Kidney (tissue), 14 donors: ENCODE results near the gene SHF. TPM values are rescaled to one million over a fixed set of nuclear protein-coding genes. Genes with fewer than 3 reads are reported as not detected.
A peak's percentile ranks its signal among the peaks of the same experiment; 100 is the strongest.

Experiments used
- DNase-seq, 5 donors: peaks; one replicate each; pipeline ENCODE4 v3.0.0-alpha.2; 2013 to 2020
- FAIRE-seq: peaks from 2 replicates; lab custom pipeline; 2012; peaks lifted over from hg19 to GRCh38; lab: Jason Lieb, UNC
- H3K27ac ChIP-seq, 2 donors: one replicate each; pipeline ENCODE4 v1.7.0; 2013; ENCODE audit warnings: low read depth in 2 of 2, low read length in 2 of 2, inconsistent platforms in 1 of 2
- H3K27me3 ChIP-seq: one replicate; pipeline ENCODE4 v1.7.1; 2013; ENCODE audit warnings: low read length, inconsistent platforms; ENCODE audit not compliant: control insufficient read depth, insufficient read depth
- H3K36me3 ChIP-seq, 3 donors: one replicate each; pipeline versions ENCODE4 v1.7.0 to v1.7.1; 2013; ENCODE audit warnings: low read length in 3 of 3, control low read depth in 1 of 3, inconsistent platforms in 1 of 3; ENCODE audit not compliant: insufficient read depth in 3 of 3, control insufficient read depth in 2 of 3
- H3K4me1 ChIP-seq, 3 donors: one replicate each; pipeline versions ENCODE4 v1.7.0 to v1.7.1; 2013; ENCODE audit warnings: low read length in 3 of 3, inconsistent platforms in 1 of 3, low read depth in 1 of 3; ENCODE audit not compliant: control insufficient read depth in 2 of 3, insufficient read depth in 2 of 3
- H3K4me3 ChIP-seq, 3 donors: one replicate each; pipeline versions ENCODE4 v1.7.0 to v1.8.1; 2013; ENCODE audit warnings: low read length in 3 of 3, control low read depth in 1 of 3, inconsistent platforms in 1 of 3
- H3K9ac ChIP-seq, 3 donors: one replicate each; pipeline versions ENCODE4 v1.7.0 to v1.7.1; 2013; ENCODE audit warnings: low read length in 3 of 3, control low read depth in 1 of 3, inconsistent platforms in 1 of 3
- H3K9me3 ChIP-seq, 3 donors: one replicate each; pipeline versions ENCODE4 v1.7.0 to v1.7.1; 2013; ENCODE audit warnings: low read length in 3 of 3, control low read depth in 1 of 3, inconsistent platforms in 1 of 3; ENCODE audit not compliant: control insufficient read depth in 2 of 3, insufficient read depth in 1 of 3
- intact Hi-C: fragments of 100-400 bp; cut with DNase I; formaldehyde crosslinking; loops from one replicate; pipeline ENCODE4 v1.11.1; 2022
- polyA plus RNA-seq: library from polyadenylated mRNA; stranded (reverse); fragments of 350-450 nt; fragmentation: Illumina TruSeq; extraction: RNeasy Lipid Tissue Mini Kit (QIAGEN cat#74804); gene quantifications from one replicate; pipeline ENCODE4 v1.2.3, GENCODE V29; 2014; ENCODE audit warnings: low read depth, low replicate concordance; ENCODE audit not compliant: insufficient read depth
- total RNA-seq: library from RNA; stranded (reverse); fragmentation: NEBNext Ultra II Directional; extraction: Animal tissue kit (Norgen Biotek cat#: 25700); gene quantifications from one replicate; pipeline ENCODE4 v1.2.1, GENCODE V29; 2021
- TF ChIP-seq, protein P1 (sequence below): IDR thresholded peaks from 3 replicates; pipeline ENCODE4 v1.5.1; 2012; ENCODE audit warnings: mild to moderate bottlenecking, moderate library complexity, borderline replicate concordance; ENCODE audit not compliant: insufficient read depth; ENCODE audit errors: extremely low read depth
- donor health status: control.
- donor health status: control.
- donor health status: control.
- donor health status: control.
- donor health status: control.
- donor health status: DM: yes; HTN: yes; CAD: no.
- donor health status: Normal renal cell carcinoma (clear cell type).

Gene SHF
- total and polyA plus RNA-seq, 2 donors from 2014 or later: 5.2 to 7.7 TPM

DNA sequence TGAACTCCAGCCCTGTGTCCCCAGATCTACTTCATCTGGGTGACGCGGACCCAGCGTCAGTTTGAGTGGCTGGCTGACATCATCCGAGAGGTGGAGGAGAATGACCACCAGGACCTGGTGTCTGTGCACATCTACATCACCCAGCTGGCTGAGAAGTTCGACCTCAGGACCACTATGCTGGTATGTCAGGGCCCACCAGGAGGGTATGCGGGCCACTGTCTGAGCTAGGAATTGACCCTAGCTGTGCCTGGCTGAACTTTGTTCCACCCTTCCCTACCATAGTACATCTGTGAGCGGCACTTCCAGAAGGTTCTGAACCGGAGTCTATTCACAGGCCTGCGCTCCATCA is 24.3 kb downstream of the SHF start:
- DNase-seq: peak in 1 of 5 donors; percentile 38
- TF ChIP-seq, protein P1, sequence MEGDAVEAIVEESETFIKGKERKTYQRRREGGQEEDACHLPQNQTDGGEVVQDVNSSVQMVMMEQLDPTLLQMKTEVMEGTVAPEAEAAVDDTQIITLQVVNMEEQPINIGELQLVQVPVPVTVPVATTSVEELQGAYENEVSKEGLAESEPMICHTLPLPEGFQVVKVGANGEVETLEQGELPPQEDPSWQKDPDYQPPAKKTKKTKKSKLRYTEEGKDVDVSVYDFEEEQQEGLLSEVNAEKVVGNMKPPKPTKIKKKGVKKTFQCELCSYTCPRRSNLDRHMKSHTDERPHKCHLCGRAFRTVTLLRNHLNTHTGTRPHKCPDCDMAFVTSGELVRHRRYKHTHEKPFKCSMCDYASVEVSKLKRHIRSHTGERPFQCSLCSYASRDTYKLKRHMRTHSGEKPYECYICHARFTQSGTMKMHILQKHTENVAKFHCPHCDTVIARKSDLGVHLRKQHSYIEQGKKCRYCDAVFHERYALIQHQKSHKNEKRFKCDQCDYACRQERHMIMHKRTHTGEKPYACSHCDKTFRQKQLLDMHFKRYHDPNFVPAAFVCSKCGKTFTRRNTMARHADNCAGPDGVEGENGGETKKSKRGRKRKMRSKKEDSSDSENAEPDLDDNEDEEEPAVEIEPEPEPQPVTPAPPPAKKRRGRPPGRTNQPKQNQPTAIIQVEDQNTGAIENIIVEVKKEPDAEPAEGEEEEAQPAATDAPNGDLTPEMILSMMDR: no peak
- H3K4me3 ChIP-seq: no peak overlapping the region
- H3K9me3 ChIP-seq: no peaks in the 10 kb centered on the region
- H3K36me3 ChIP-seq: no peaks in the 10 kb centered on the region
- H3K27me3 ChIP-seq: no peaks in the 10 kb centered on the region
- intact Hi-C loops: no loop called here
- peaks cover 0 to 8% (median 0%) of the 10 kb centered on the region in 3 donors for H3K4me1 ChIP-seq
- no peak overlapping the region for H3K27ac ChIP-seq
- FAIRE-seq: no peak
- H3K9ac ChIP-seq: no peak overlapping the region

DNA sequence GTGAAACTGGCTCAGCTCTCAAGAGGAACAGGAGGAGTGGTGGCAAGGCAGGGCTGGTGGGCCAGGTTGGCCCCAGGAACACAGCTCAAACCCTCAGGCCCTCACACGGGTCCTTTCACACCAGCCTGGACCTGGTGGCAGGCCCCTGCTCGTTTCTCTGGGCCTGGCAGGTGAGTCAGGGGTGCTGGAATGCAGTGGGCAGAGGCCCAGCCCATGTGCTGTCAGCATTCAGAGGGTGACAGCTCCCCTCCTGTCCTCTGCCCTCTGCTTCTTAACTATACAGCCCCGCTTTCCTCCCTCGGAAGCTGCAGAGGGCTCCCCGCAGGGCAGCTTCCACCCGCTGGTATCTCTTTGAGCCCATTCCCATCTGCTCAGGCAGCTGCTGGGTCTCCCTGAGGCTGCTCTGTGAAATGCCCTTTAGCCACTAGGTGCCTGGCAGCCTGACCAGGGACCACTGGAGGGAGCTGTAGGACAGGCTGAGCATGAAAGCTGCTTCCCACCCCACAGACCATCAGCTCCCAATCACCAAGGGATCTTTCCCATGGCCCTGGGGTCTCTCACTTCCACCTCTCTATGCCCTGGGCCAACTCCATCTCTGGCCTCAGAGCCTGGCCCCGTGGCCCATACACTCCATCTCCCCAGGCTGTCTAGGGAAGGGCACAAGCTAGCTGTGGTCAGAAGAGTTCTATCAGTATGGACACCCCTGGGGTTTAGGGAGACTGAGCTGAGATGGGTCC is 24.8 kb downstream of the SHF start:
- H3K4me3 ChIP-seq: no peak overlapping the region
- intact Hi-C loops: no loop called here
- H3K4me1 ChIP-seq: peaks cover 0 to 8% (median 0%) of the 10 kb centered on the region in 3 donors
- H3K9ac ChIP-seq: no peak overlapping the region
- TF ChIP-seq, protein P1: peak; percentile 94
- H3K36me3 ChIP-seq: no peaks in the 10 kb centered on the region
- no peak for FAIRE-seq
- DNase-seq: peak; percentile 84 to 91 (median 86)
- no peaks in the 10 kb centered on the region for H3K27me3 ChIP-seq
- no peaks in the 10 kb centered on the region for H3K9me3 ChIP-seq
- H3K27ac ChIP-seq: no peak overlapping the region

DNA sequence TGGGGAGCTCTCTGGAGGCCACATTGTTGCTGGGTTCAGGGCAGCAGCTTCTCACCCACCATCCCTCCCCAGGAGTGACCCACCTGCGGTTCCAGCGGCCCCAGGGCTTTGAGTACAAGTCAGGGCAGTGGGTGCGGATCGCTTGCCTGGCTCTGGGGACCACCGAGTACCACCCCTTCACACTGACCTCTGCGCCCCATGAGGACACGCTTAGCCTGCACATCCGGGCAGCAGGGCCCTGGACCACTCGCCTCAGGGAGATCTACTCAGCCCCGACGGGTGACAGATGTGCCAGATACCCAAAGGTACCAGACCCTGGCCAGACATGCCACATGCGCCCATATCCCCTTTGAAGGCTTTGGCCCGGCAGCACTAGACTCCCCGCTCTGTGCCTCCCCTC is 26.1 kb downstream of the SHF start:
- Histone ChIP-seq H3K27me3 (no peaks in the 10 kb centered on the region), H3K4me3 (no peak overlapping the region), H3K9ac (no peak overlapping the region), H3K36me3 (no peaks in the 10 kb centered on the region), H3K27ac (no peak overlapping the region), H3K4me1 (peaks cover 0 to 3% (median 0%) of the 10 kb centered on the region in 3 donors), H3K9me3 (no peaks in the 10 kb centered on the region)
- TF ChIP-seq, protein P1: no peak
- FAIRE-seq (no peak), DNase-seq (peak in 1 of 5 donors; percentile 56)
- intact Hi-C loops: no loop called here
